H9 (cell line): Measurements from ENCODE around the gene CEBPE. TPM values are rescaled to one million over a fixed set of nuclear protein-coding genes. Genes with fewer than 3 reads are reported as not detected.

Experiments used
- DNase-seq: peaks from one replicate; pipeline ENCODE4 v3.0.0-alpha.2; 2017
- H2AFZ ChIP-seq: one replicate; pipeline ENCODE4 v1.6.1; 2013; ENCODE audit warnings: mild to moderate bottlenecking, low read length, control low read depth, moderate library complexity
- H2AK5ac ChIP-seq: 2 replicates; pipeline ENCODE4 v1.6.1; 2013; ENCODE audit warnings: low read length, control low read depth, mixed read lengths; ENCODE audit not compliant: insufficient read length
- H2BK120ac ChIP-seq: one replicate; pipeline ENCODE4 v1.6.1; 2013; ENCODE audit warnings: low read depth, mild to moderate bottlenecking, low read length, control low read depth, inconsistent platforms; ENCODE audit not compliant: poor library complexity, severe bottlenecking
- H2BK12ac ChIP-seq: 2 replicates; pipeline ENCODE4 v1.6.1; 2013; ENCODE audit warnings: low read length, control low read depth, mixed read lengths, low read depth; ENCODE audit not compliant: insufficient read length
- H2BK15ac ChIP-seq: 2 replicates; pipeline ENCODE4 v1.6.1; 2013; ENCODE audit warnings: low read depth, low read length, control low read depth
- H2BK20ac ChIP-seq: one replicate; pipeline ENCODE4 v1.6.1; 2013; ENCODE audit warnings: low read depth, mild to moderate bottlenecking, low read length, control low read depth, inconsistent platforms; ENCODE audit not compliant: poor library complexity, severe bottlenecking
- H2BK5ac ChIP-seq: 2 replicates; pipeline ENCODE4 v1.6.1; 2013; ENCODE audit warnings: low read length, control low read depth, mixed read lengths; ENCODE audit not compliant: insufficient read length
- H3K14ac ChIP-seq: 2 replicates; pipeline ENCODE4 v1.6.1; 2013; ENCODE audit warnings: low read length, control low read depth; ENCODE audit not compliant: insufficient read depth
- H3K18ac ChIP-seq: 2 replicates; pipeline ENCODE4 v1.6.1; 2013; ENCODE audit warnings: low read depth, mild to moderate bottlenecking, mixed read lengths, low read length, control low read depth; ENCODE audit not compliant: insufficient read length
- H3K23ac ChIP-seq: 2 replicates; pipeline ENCODE4 v1.6.1; 2013; ENCODE audit warnings: low read length, control low read depth, mixed read lengths, low read depth; ENCODE audit not compliant: insufficient read length
- H3K23me2 ChIP-seq: 2 replicates; pipeline ENCODE4 v1.6.1; 2013; ENCODE audit warnings: low read depth, mild to moderate bottlenecking, mixed read lengths, low read length, control low read depth; ENCODE audit not compliant: insufficient read length, poor library complexity, severe bottlenecking
- H3K27ac ChIP-seq: 2 replicates; pipeline ENCODE4 v1.5.1; 2013; ENCODE audit warnings: low read length, control low read depth, mixed read lengths, low read depth; ENCODE audit not compliant: insufficient read length
- H3K27me3 ChIP-seq: 2 replicates; pipeline ENCODE4 v1.6.1; 2013; ENCODE audit warnings: low read length, control low read depth, inconsistent platforms; ENCODE audit not compliant: insufficient read depth
- H3K4ac ChIP-seq: 2 replicates; pipeline ENCODE4 v1.6.1; 2013; ENCODE audit warnings: low read depth, mild to moderate bottlenecking, control low read depth, inconsistent platforms, low read length, moderate library complexity
- H3K4me1 ChIP-seq: 2 replicates; pipeline ENCODE4 v1.6.1; 2013; ENCODE audit warnings: low read length, control low read depth, inconsistent platforms; ENCODE audit not compliant: insufficient read depth
- H3K4me2 ChIP-seq: 2 replicates; pipeline ENCODE4 v1.6.1; 2013; ENCODE audit warnings: low read length, control low read depth, mixed read lengths; ENCODE audit not compliant: insufficient read length, insufficient read depth
- H3K56ac ChIP-seq: 2 replicates; pipeline ENCODE4 v1.6.1; 2013; ENCODE audit warnings: low read depth, mild to moderate bottlenecking, mixed read lengths, low read length, control low read depth; ENCODE audit not compliant: insufficient read length
- H3K79me1 ChIP-seq: 2 replicates; pipeline ENCODE4 v1.6.1; 2013; ENCODE audit warnings: low read depth, mild to moderate bottlenecking, moderate library complexity, low read length, control low read depth, inconsistent platforms; ENCODE audit not compliant: insufficient read depth, poor library complexity, severe bottlenecking
- H3K79me2 ChIP-seq: 2 replicates; pipeline ENCODE4 v1.6.1; 2013; ENCODE audit warnings: low read length, control low read depth, inconsistent platforms; ENCODE audit not compliant: insufficient read depth
- H3K9ac ChIP-seq: 2 replicates; pipeline ENCODE4 v1.6.1; 2013; ENCODE audit warnings: low read length, control low read depth, mixed read lengths; ENCODE audit not compliant: insufficient read length; ENCODE audit errors: extremely low read depth
- H3K9me3 ChIP-seq: one replicate; pipeline ENCODE4 v1.6.1; 2013; ENCODE audit warnings: low read depth, low read length, inconsistent platforms; ENCODE audit not compliant: control insufficient read depth
- H3T11ph ChIP-seq: one replicate; pipeline ENCODE4 v1.6.1; 2013; ENCODE audit warnings: mild to moderate bottlenecking, low read length, control low read depth, inconsistent platforms
- H4K20me1 ChIP-seq: one replicate; pipeline ENCODE4 v1.6.1; 2013; ENCODE audit not compliant: control insufficient read depth, insufficient read length, insufficient read depth
- H4K5ac ChIP-seq: 2 replicates; pipeline ENCODE4 v1.6.1; 2013; ENCODE audit warnings: low read depth, mild to moderate bottlenecking, mixed read lengths, low read length, control low read depth; ENCODE audit not compliant: insufficient read length
- H4K8ac ChIP-seq: replicated peaks from 2 replicates; pipeline ENCODE4 v1.6.1; 2013; ENCODE audit warnings: low read length, control low read depth, mixed read lengths, low read depth; ENCODE audit not compliant: insufficient read length
- H4K91ac ChIP-seq: 2 replicates; pipeline ENCODE4 v1.6.1; 2013; ENCODE audit warnings: low read depth, mild to moderate bottlenecking, moderate library complexity, mixed read lengths, low read length, control low read depth; ENCODE audit not compliant: insufficient read length
- H3K27ac Mint-ChIP-seq, 3 experiments: 2 replicates in 2 of 3; 3 replicates in 1 of 3; pipeline ENCODE4 v1.8.0; 2020 to 2021; ENCODE audit warnings: mixed read lengths in 3 of 3, mild to moderate bottlenecking in 1 of 3, moderate library complexity in 1 of 3
- H3K27me3 Mint-ChIP-seq: 2 replicates; pipeline ENCODE4 v1.8.0; 2021; ENCODE audit warnings: low read depth, mild to moderate bottlenecking, moderate library complexity, mixed read lengths
- H3K36me3 Mint-ChIP-seq, 3 experiments: 2 replicates in 2 of 3; 3 replicates in 1 of 3; pipeline ENCODE4 v1.8.0; 2020 to 2021; ENCODE audit warnings: low read depth in 3 of 3, mixed read lengths in 3 of 3; ENCODE audit not compliant: insufficient read depth in 1 of 3
- H3K4me1 Mint-ChIP-seq, 2 experiments: 2 replicates each; pipeline ENCODE4 v1.8.0; 2020; ENCODE audit warnings: mixed read lengths in 2 of 2
- H3K4me3 Mint-ChIP-seq, 2 experiments: 2 replicates in 1 of 2; 3 replicates in 1 of 2; pipeline ENCODE4 v1.8.0; 2020 to 2021; ENCODE audit warnings: mild to moderate bottlenecking in 2 of 2, mixed read lengths in 2 of 2, moderate library complexity in 1 of 2
- H3K9me3 Mint-ChIP-seq, 2 experiments: 2 replicates in 1 of 2; 3 replicates in 1 of 2; pipeline ENCODE4 v1.8.0; 2020; ENCODE audit warnings: mild to moderate bottlenecking in 2 of 2, mixed read lengths in 2 of 2, moderate library complexity in 1 of 2
- CTCF ChIP-seq: fragments of 200-600 bp; sonication (generic); conservative IDR thresholded peaks from 3 replicates; pipeline ENCODE4 v1.8.0; 2021; ENCODE audit warnings: antibody characterized with exemption, mild to moderate bottlenecking
- WGBS: extraction: QIAGEN DNeasy Blood & Tissue Kit; methylation state at CpG from one replicate; pipeline ENCODE4 v1.1.7; 2013; ENCODE audit warnings: missing lambda C conversion rate, low lambda C conversion rate, mixed read lengths; ENCODE audit not compliant: insufficient read length; ENCODE audit errors: extremely low coverage; 5-methylcytosine and 5-hydroxymethylcytosine counted together
- total RNA-seq: library from RNA; stranded (reverse); gene quantifications from 2 replicates; pipeline ENCODE4 v1.2.1, GENCODE V29; 2021

The CEBPE gene
- total RNA-seq, 1 experiment from 2014 or later = not detected

GRCh38 chr14:23131482-23131881, 12.4 kb upstream of the CEBPE start:
- Histone ChIP-seq H4K20me1 (no peaks in the 10 kb centered on the region), H4K91ac (no peak overlapping the region), H3K27ac (no peak overlapping the region), H3T11ph (no peak overlapping the region), H4K5ac (no peak overlapping the region), H2BK5ac (no peak overlapping the region), H3K9ac (no peak overlapping the region), H2BK12ac (no peak overlapping the region), H3K79me1 (no peaks in the 10 kb centered on the region), H3K4me1 (no peaks in the 10 kb centered on the region), H3K23me2 (no peaks in the 10 kb centered on the region), H3K18ac (no peak overlapping the region), H4K8ac (no peak overlapping the region), H3K79me2 (no peaks in the 10 kb centered on the region), H3K4me2 (no peak overlapping the region), H3K23ac (no peak overlapping the region), H2AFZ (no peak overlapping the region), H3K56ac (no peak overlapping the region), H2BK15ac (no peak overlapping the region), H2AK5ac (no peak overlapping the region), H3K27me3 (peaks cover 1% of the 10 kb centered on the region; the same call in 1 of the 2 replicates), H3K4ac (no peak overlapping the region), H3K14ac (no peak overlapping the region), H2BK120ac (no peak overlapping the region), H2BK20ac (no peak overlapping the region), H3K9me3 (no peaks in the 10 kb centered on the region)
- peaks cover 38 to 61% (median 53%) of the 10 kb centered on the region in 3 experiments; a peak in 6 of 7 replicates for H3K36me3 Mint-ChIP-seq
- no peak for TF ChIP-seq CTCF
- no peaks in the 10 kb centered on the region for H3K27me3 Mint-ChIP-seq
- H3K27ac Mint-ChIP-seq = peak overlapping the region in 2 of 3 experiments; percentile 3 to 61; a peak in 1 of 7 replicates
- H3K4me3 Mint-ChIP-seq = no peak overlapping the region
- H3K4me1 Mint-ChIP-seq = no peaks in the 10 kb centered on the region
- DNase-seq = no peak
- WGBS = no CpG with 5 or more reads among the region's 5 CpGs
- H3K9me3 Mint-ChIP-seq = no peaks in the 10 kb centered on the region
